ENCODE measurements around the gene KRT32.
"Not testable (repeated sequence)": the region's sequence is repeated elsewhere in the genome, so short reads cannot be mapped to it uniquely, and the experiment has no call there.

KRT32 gene

GRCh38 chr17:41464173-41464572, 3.0 kb downstream of the KRT32 start:
- no peak for DNase-seq (ENCODE audit: low read depth)

DNA sequence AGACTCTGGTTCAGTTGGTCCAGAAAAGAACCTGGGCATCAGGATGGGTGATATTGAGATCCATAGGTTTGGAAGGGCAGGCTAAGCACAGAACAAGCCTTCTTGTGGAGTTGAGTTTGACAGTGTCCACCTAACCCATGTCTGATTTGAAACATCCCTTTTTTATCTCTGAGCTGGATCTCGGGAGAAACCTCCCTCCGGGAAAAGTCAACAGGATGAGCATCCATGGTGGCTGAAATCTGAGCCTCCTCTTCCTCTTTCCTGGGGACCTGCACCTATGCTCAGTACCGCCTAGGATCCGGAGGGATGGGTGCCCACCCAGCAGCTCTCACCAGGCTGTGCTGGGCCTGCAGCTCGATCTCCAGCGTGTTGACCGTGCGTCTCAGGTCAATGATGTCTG, 3.4 kb downstream of the KRT32 start:
- no peak for DNase-seq (ENCODE audit: low read depth)

GRCh38 chr17:41462705-41463104, 4.5 kb downstream of the KRT32 start:
- no peak for DNase-seq (ENCODE audit: low read depth)

- no peak for DNase-seq (ENCODE audit: low read depth)
Measured at GRCh38 chr17:41457676-41458075, 9.5 kb downstream of the KRT32 start.

DNA sequence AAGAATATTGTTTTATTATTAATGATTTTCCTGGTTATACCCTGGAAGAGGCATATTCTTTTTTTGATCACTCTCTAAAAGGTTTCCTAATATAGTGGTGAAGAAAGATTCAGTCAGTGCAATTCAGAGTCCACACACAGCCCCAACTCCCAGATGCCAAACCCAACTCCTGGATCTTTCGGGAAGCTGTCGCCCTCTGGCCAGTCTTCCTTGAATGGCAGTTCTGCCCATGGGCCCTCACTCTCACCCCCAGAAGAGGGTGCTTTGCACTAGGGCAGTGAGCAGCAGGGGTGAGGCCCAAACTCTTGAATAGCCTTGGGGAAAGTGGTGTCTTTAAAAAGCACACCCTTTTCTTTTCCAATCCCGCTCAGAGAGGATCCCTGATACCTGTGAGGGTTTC, 11.0 kb downstream of the KRT32 start:
- no peak for DNase-seq (ENCODE audit: low read depth)

- no peak for DNase-seq (ENCODE audit: low read depth)
Measured at GRCh38 chr17:41455236-41455635, 11.9 kb downstream of the KRT32 start.

- no peak for DNase-seq (ENCODE audit: low read depth)
Measured at GRCh38 chr17:41453066-41453465, 14.1 kb downstream of the KRT32 start.

DNA sequence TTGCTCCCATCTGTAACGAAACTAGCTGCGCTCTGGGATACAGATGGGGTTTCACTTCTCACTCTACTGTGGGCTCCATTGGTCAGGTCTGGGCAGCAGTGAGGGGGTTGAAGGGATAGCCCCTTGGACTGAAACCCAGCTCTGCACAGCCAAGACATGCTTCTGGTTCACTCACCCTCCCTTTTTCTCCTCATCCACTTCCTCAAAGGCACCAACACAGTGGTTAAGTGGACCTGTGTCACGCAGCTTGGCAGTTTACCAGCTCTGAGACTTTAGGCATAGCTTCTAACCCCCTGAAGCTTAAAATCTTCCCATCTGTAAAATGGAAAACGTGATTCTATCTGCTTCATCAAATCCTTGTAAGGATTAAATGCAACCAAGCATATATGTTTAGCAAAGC, 14.9 kb downstream of the KRT32 start:
- no peak for DNase-seq (ENCODE audit: low read depth)

GRCh38 chr17:41451154-41451728, 15.9 kb downstream of the KRT32 start:
- no peak for DNase-seq (ENCODE audit: low read depth)

DNA sequence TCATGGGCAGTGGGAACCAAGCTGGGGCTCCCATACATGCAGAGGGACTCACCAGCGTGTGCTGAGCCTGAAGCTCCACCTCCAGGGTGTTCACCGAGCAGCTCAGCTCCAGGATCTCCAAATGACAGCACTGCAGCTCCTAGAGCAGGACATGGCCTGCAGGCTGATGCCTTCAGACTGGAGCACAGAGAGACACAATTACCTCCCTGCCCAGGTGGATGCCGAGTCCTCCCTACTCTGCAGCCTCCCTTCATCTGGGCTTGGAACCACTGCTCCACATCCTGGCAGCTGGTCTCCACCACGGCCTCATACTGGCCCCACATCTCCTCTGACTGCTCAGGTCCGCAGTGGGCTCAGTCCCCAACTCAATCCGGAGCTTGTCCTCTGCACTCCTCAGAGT, 18.2 kb downstream of the KRT32 start:
- no peak for DNase-seq (ENCODE audit: low read depth)

- no peak for DNase-seq (ENCODE audit: low read depth)
Measured at GRCh38 chr17:41448506-41448905, 18.7 kb downstream of the KRT32 start.

GRCh38 chr17:41446806-41447205, 20.4 kb downstream of the KRT32 start:
- no peak for DNase-seq (ENCODE audit: low read depth)

DNA sequence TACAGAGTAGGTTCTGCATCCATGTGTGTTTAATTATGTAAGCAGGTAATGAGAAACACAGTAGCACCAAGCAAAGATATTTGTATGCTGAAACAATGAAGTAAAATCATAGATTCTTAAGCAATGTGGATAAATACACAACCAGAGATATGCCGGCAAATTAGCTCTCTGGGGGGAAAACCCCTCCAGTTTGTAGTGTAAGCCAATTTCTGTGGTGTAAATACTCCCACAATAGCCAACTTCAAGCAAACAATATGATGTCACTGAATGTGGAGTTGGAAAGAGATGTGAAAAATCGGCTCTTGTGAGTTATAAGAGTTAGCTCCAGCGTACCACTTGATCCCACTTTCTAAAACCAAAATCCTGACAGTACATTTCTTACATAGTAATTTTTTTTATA, 22.5 kb downstream of the KRT32 start:
- no peak for DNase-seq (ENCODE audit: low read depth)

DNA sequence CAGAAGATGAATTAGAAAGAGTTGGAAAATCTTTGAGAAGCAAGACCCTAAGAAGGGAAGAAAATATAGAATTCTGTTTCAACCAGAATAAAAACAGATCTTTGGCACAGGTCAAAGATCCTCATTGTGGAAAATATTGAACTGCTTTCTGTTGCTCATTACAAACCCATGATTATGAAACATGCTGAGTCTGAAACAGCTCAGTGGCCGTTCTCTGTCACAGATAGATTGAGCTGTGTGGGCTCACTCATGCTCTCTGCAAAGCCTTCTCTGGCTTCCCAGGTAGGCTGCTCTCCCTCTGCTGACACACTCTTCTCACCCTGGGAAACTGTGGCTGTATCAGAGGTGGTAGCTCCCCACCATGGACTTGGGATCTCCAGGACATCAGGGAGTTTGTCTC, 23.0 kb downstream of the KRT32 start:
- no peak for DNase-seq (ENCODE audit: low read depth)

DNA sequence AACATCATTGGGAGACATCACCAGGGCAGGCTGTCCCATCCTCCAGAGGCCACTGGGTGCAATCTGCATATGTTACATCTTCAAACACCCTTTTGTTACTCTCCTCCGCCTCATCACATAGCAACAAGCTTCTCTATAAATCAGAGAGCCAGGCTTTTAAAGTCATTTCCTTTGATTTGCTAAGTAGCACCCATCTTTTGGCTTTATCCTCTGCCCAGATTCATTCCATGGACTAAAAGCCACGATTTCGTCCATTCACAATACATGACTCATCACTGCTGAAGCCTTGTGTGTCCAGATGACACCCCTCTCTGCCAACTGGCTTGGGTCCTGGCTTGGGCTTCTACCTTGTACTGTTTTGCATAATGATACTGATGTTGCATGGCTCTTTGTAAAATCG, 24.4 kb downstream of the KRT32 start:
- DNase-seq (ENCODE audit: low read depth), result no peak

DNA sequence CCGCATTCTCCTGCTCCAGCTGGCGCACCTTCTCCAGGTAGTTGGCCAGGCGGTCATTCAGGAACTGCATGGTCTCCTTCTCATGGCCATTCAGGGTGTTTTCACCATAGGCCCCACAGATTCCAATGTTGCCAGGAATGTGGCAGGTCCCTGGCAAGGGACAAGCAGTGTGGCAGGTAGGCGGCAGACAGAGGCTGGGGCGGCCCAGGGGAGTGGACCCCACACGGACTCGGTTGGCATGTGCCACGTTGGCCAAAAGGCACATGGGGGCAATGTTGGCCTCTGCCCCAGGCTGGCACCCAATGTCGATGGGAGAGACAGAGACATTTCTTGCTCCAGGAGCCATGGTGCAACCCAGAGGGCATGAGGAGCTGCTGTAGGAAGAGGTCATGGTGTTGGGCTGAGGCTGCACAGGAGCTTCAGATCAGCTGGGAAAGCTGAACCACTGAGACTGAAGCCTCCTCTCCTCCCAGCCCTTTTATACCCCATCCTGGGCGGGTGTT, 26.6 kb downstream of the KRT32 start, which contains the start of gene KRT38:
TSS of gene KRT38 (minus strand) at position 453 of the 503 bp plus-strand sequence. CDS start at position 391, 62 bp downstream.
- no peak for DNase-seq (ENCODE audit: low read depth)

GRCh38 chr17:41439375-41439774, 27.8 kb downstream of the KRT32 start:
- DNase-seq (ENCODE audit: low read depth), result no peak

- DNase-seq (ENCODE audit: low read depth), result no peak
Measured at GRCh38 chr17:41437769-41438168, 29.4 kb downstream of the KRT32 start.

- no peak for DNase-seq (ENCODE audit: low read depth)
Measured at GRCh38 chr17:41437254-41437653, 29.9 kb downstream of the KRT32 start.

DNA sequence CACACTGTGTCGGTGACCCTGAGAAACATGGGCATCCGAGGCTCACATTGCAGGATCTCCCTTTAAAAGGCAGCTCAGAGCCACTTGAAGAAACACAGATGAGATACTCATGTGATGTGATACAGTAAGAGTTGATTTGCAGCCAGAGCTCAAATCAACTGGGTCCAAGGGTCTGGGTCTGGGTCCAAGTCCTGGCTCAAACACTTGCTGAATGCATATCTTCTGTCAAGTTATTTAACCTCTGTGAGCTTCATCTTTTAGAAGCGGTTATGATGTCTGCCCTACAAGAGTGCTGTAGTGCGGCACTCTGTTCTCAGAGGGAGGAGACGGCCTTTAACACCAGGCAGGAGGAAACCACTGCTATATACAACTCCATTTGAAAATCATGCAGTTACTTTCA, 32.8 kb downstream of the KRT32 start:
- no peak for DNase-seq (ENCODE audit: low read depth)

GRCh38 chr17:41434005-41434404, 33.2 kb downstream of the KRT32 start:
- no peak for DNase-seq (ENCODE audit: low read depth)

DNA sequence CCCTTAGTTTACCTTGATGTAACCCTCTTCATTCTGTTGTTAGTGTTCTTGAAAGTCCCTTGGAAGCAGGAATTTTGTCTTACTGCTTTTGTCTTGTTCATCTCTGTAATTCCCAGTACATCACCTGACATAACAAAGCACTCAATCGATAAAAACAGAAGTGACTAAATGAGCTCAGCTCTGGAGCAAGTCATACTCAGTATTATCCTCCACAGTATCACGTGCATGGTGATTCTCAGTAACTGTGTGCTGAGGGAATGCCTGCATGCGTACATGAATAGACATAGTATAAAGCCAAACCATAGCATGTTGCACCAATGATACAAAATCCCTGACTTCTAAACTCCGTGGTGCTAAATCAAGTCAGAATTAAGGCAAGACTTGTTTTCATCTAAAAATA, 33.6 kb downstream of the KRT32 start:
- no peak for DNase-seq (ENCODE audit: low read depth)

GRCh38 chr17:41430376-41430775, 36.8 kb downstream of the KRT32 start:
- DNase-seq (ENCODE audit: low read depth), result not testable (repeated sequence)

DNA sequence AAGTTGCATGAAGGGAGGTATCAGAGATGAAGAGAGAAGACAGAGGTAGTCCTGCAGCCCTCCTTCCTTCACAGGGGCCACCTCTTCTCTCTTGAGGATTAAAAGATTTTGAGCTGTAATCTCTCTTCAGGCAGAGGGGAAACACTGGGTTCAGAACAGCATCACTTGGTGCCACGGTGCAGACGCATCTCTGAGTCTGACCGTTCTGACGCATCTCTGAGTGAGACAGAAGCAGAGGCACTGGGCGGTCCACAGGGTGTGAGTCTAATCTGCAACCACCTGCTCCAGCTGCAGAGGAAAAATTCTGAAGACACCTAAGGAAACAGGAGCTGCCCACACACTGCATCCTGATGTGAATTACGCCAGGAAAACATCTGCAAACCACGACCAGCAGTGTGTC, 37.5 kb downstream of the KRT32 start:
- DNase-seq (ENCODE audit: low read depth), result no peak
